HG02623 (cell line): ENCODE results near the gene FAM193A.
"Not testable (repeated sequence)": the region's sequence is repeated elsewhere in the genome, so short reads cannot be mapped to it uniquely, and the experiment has no call there.

Experiments
- ATAC-seq: cut with Tn5 transposase; IDR thresholded peaks from one replicate; pipeline ENCODE4 v1.9.1; 2021; ENCODE audit warnings: moderate library complexity; ENCODE audit not compliant: unreplicated experiment

The FAM193A gene

DNA sequence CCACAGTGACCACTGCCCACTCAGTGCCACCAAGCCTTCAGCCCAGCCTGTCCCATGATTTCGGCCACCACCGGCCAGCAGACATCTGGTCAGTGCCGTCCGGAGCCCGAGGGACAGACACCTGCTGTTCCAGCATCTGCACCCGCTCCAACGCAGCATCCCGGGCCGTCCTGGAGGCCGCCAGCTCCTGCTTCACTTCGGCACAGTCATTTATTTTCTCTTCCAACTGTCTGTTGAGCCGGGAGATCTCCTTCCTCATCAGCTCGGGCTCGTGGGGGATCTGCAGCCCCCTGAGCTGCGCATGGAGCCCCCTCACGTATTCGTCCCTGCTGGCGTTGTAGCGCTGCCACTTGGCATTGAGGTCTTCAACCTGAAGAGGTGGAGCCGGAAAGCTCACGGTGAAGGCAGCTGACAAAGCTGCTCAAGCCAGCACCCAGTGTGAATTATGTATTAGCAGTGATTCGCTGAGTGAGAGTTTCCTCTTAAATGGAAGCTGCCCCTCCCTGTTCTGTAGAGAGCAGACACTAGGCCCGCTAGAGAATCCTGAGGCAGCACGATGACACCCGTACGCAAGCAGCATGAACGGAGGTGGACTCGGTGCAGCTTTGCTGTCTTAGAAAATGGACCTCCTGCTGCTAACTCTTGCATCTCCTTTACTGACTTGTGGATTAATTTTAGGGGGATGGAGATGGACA is 208.3 kb downstream of the FAM193A start:
- ATAC-seq: no peak

DNA sequence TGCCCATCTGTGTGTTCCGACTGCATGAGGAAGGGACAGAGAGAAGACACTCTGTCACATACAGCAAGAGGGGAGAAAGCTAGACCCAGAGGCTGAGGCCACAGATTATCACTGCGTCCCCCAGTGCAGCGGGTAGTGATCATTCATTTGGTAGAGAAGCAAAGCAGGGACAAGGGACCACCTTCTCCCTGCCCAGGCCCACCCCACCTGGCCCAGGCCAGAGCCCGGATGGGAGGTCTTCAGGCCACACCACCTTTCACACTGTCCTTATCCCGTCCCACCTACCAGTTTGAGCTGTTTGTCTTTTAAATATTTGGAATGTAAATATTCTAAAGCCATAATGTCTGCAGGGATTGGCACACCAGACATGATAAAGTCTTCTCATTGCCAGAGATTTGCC is 209.1 kb downstream of the FAM193A start:
- ATAC-seq: no peak

DNA sequence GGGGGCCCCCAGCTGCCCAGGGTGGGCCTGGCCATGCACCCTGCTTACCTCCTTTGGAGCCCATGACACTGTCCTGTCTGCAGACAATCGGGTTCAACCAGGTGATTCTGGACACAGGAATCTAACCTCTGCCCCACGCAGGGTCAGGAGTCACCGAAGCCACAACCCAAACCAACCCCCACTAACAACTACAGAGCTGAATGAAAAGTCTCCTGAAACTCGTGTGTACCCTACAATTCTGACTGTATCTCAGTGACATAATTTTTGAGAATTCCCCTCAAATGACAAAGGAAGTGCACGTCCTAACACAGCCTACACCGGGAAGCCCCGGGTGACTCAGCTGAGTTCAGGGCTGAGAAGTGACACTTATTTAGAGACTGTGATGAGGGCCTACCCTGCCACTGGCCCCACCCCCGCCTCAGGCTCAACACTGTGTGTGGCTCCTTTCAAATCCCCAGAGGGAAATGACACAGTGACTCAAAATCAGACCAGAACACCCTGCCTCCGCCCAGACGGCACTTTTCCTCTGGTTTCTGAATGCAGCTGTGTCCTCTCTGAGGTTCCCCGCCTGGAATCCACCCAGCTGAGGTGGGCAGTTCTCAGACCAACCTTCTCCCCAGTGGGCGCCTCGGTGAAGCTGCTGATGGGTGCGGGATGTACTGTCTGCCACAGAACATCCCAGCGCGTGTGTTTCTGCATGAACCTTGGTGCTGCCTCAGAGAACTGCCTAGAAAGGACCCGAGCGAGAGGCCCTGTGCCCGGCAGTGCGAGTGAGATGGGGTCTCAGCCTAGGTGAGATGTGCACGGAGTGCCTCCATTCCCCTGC is 209.7 kb downstream of the FAM193A start:
- ATAC-seq: peak; percentile 91

DNA sequence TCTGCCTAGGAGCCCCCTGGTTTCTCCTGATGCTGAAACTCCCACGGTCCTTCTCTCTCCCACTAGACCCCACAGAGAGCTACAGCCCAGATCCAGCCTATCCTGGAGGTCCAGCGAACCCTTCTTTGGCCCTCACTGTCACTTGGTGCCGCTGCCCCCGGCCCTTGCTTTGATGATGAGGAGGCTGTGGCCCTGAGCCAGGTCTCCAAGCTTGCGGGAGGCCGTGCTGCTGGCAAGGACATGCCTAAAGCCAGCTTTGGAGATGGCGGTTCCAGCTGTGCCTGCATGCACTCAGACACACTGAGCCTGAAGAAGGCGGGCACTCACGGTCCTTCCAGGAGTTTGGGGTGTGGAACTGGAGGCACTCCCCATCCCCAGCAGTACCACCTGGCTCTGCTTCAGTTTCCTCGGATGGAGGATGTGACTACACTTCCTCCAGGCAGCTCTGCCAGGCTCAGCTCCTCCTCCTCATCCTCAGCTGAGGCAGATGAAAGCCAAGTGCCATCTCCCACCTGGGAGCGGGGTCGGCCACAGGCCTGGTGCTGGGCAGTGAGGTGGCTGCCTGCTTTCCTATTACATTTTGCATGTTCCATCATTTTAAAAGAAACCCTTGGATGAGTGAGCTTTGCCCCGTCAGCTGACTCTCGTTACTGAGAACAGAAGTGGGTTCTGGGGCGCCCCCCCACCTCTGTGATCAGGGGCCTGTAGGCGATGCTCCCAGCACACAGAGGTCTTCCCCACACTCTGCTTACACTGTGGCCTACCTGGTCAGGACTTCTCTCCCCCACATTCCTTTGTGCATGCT is 210.6 kb downstream of the FAM193A start:
- ATAC-seq: no peak

DNA sequence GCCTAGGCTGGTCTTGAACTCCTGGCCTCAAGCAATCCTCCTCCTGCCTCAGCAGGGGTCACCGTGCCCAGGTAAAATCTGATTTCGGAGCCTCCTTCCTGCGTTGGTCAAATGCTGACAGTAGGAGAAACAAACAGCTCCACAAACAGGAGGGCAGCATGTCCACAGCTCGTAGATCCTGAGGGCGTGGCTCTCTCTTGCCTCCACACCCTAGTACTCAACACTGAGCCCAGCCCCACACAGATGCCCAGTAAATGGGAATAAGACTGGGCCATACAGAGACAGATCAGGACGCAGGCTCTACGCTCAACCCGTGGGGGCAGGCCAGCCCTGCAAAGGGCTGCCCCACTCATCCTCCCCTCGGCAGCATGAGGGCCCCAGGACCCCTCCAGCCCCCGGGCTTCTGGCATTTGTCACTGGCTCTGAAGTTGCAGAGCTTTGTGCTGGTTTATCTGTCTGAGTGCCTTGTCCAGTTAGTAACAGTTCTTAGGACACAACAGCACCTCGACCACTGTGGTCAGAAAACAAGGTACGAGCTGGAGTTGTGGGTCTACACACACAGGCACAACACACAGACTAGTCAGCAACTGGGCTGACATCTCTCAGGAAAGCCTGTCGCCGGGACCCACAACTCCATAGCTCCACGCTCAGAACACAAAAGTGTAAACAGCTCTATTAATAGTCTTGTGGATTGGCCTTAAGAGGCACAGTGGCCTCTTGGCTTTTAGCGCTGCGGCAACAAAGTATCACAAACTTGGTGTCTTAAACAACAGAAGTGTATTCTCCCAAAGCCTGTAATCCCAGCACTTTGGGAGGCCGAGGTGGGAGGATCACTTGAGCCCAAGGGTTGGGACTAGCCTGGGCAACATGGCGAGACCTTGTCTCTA is 214.5 kb downstream of the FAM193A start:
- ATAC-seq: no peak

DNA sequence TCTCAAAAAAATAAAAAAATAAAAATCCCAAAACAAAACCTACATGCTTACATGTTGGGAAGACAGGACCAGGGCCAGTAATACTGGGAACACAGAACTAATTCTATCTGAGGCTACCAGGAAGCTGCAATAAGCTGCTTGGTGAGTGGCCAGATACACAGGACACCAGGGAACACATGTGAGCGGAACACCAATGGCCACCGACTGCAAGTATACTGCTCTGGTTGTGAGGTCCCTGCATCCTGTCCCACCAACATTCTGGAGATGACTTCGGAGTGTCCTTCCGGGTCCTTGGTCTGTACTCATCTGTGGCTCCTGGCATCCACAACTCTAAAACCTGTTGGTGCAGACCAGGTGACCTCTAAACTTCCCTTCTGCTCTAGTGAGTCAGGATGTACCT is 217.0 kb downstream of the FAM193A start:
- no peak for ATAC-seq

DNA sequence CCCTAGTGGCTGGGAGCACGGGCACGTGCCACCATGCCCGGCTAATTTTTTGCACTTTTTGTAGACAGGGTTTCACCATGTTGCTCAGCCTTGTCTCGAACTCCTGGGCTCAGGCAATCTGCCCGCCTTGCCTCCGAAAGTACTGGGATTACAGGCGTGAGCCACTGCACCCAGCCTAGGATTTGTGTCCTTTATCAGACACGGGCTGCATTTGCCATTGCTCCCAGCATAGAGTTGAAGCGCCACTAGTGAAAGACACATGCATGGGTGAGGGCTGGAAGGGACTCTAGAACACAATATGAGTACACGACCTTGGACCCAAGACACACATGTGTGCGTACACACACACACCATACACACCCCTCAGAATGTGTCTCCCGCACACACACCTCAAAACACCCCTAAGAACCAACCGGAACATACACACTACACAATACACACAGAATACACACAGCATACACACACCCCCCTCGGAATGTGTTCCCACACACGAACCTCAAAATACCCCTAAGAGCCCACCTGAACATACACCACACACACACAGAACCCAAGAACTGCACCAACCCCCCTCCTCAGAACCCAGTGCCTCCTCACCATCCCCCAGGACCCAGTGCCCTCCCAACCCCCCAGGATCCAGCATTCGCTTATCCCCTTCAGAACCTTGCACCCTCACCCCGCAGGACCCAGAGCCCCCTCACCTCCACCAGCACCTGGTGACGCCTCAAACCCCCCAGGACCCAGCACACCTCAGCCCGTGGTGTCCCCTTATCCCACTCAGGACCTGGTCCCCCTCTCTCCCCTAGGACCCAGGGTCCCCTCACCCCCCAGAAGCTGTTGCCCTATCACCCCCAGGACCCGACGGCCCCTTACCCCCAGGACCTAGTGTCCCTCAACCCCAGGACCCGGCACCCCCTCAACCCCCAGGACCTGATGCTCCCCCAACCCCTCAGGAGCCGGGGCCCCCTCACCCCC is 218.7 kb downstream of the FAM193A start:
- no peak for ATAC-seq

DNA sequence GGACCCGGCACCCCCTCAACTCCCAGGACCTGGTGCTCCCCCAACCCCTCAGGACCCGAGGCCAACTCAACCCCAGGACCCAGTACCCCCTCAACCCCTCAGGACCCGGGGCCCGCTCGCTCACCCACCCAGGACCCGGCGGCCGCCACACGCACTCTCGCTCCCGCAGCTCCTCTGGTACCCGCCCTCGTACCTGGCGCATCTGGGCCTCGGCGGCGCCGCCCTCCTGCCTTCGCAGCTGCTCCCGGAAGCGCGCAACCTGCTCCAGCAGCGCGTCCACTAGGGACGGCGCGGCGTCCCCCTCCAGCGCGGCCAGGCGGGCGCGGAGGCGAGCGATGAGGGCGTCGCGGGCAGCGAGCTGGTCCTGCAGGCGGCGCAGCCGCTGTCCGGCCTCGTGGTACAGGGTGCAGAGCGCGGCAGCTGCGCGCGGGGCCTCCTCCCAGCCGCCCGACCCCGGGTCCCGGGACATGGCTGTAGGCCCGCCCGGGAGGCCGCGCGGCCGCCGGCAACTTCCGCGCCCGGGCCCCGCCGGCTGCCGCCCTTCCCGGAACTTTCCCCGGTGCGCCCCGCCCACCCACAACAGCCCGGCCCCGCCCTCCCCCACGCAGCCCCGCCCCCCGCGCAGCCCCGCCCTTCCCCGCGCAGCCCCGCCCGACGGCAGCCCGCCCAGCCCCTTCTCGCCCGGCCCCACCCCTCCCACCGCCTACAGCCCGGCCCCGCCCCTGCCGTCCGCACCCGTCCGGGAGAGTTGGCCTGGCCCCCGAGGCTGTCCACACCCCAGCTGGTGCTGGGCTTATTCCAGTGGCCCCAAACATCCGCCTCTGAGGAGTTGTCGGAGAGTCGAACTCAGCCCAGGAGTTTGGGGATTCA is 219.6 kb downstream of the FAM193A start, which contains the start of gene TNIP2:
Gene TNIP2, minus strand, starts transcription at position 516 of the 870 bp plus-strand sequence. Its CDS starts 47 bp downstream, at position 469.
- ATAC-seq: peak; percentile 51

DNA sequence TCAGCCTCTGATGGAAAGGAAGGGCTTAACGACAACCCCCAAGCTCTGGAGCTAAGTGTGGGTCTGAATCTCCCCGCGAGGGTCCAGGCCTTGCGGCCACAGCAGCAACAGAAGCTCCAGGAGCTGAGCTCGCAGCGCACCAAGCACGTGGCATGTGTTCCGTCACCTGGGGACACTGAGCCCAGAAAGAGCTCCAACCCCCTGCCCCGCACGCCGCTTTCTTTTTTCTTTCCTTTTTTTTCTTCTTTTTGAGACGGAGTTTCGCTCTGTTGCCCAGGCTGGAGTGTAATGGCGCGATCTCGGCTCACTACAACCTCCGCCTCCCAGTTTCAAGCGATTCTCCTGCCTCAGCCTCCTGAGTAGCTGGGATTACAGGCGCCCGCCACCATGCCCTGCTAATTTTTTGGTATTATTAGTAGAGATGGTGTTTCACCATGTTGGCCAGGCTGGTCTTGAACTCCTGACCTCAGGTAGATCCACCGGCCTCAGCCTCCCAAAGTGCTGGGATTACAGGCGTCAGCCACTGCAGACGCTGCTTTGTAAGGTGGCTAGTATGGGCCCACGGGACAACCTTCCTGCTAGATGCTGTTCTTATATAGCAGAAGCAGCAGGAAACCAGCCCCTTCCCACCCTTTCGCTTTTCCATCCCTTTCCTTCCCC is 220.4 kb downstream of the FAM193A start:
- no peak for ATAC-seq

DNA sequence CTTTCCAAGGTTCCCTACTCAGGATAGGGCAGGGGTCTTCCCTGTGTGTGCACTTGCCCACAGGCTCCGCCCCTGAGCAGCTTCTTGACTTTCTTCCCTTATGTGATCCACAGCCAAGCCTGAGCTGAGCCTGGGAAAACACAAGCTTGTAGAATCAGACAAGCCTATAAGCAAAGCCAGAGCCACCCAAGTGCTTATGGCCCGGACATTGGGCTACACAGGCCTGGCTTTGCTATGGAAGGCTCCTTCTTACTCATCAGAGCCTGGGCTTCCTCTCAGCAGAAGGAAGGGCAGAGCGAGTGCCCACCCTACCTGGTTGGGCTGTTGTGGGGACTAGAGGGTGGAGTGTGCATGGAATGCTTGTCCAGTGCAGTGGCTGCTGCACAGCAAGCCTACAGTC is 221.0 kb downstream of the FAM193A start:
- no peak for ATAC-seq

DNA sequence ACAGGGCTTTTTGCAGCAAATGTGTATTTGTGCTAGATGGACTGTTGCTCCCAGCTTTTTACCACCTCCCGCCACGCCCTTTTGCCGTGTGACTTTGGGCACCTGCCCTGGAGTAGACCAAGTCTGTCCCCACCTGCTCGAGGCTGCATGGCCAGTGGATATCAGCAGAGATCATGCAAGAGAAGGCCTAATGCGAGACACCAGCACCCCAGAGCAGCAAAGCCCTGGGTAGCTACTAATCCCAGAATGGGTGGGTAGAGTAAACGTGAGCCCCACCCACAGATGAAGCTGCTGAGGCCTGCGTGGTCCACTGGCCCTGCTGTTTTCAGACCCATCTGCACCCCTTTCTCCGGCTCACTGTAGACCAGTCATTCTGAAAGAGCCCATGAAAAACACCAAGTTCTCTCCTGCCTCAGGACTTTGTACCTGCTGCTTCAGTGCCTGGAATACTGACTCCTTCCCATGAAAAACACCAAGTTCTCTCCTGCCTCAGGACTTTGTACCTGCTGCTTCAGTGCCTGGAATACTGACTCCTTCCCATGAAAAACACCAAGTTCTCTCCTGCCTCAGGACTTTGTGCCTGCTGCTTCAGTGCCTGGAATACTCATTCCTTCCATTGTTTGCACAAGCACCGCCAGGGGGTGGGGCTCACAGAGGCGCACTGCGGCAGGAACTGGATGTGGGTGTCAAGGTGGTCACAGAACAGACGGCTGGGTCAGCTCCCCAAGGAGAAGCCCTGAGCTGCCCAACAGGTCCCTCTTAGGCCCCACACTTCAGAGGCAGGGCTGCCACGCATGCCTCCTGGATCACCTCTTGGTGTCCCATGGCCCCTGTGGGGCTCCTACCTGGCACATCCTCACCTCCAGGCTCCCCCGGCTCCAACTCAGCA is 224.8 kb downstream of the FAM193A start:
- no peak for ATAC-seq

DNA sequence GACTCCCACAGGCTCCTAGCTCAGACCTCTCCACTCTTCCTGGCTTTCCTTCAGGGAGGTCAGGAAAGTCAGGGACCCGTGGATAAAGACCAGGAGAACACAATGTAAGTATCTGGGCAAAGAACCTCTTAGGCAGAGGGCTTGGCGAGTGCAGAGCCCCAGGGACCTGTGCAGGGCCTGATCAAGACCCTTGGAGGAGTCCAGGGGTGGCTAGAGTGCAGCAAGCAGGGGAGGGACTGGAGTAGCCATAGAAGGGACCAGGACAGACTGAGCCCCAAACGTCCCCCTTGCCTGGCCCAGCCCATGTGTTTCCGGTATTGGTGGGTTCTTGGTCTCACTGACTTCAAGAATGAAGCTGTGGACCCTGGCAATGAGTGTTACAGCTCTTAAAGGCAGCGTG is 225.6 kb downstream of the FAM193A start:
- ATAC-seq: no peak

DNA sequence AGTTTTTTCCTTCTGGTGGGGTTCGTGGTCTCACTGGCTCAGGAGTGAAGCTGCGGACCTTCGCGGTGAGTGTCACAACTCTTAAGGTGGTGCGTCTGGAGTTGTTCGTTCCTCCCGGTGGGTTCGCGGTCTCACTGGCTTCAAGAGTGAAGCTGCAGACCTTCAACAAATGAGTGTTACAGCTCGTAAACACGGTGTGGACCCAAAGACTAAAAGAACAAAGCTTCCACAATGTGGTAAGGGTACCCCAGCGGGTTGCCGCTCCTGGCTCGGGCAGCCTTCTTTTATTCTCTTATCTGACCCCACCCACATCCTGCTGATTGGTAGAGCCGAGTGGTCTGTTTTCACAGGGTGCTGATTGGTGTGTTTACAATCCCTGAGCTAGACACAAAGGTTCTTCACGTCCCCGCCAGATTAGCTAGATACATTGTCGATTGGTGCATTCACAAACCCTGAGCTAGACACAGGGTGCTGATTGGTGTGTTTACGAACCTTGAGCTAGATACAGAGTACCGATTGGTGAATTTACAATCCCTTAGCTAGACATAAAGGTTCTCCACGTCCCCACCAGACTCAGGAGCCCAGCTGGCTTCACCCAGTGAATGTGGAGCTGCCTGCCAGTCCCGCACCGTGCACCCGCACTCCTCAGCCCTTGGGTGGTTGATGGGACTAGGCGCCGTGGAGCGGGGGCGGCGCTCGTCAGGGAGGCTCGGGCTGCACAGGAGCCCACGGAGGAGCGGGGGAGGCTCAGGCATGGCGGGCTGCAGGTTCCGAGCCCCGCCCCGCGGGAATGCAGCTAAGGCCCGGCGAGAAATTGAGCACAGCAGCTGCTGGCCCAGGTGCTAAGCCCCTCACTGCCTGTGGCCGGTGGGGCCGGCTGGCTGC is 226.3 kb downstream of the FAM193A start:
- ATAC-seq: not testable (repeated sequence)

DNA sequence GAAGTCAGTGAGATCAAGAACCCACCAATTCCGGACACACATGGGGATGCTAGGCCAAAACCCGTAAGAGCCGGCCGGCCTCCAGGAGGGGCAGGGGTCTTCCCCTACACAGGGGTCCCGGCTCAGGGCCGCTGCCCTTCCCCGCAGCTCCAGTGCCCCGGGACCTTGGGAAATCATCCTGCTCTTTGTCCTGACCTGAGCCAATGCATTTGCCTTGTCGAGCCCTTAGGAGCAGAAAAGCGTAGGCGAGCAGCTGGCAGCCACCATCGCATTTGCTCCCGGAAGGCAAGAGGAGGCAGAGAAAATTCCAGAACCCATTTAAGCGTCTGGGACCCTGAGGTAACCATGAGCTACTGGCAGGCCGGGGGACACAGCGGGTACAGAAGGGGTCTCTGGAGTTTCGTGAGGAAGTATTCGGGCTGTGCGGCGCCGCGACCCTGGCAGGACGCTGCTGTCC is 227.1 kb downstream of the FAM193A start:
- no peak for ATAC-seq

DNA sequence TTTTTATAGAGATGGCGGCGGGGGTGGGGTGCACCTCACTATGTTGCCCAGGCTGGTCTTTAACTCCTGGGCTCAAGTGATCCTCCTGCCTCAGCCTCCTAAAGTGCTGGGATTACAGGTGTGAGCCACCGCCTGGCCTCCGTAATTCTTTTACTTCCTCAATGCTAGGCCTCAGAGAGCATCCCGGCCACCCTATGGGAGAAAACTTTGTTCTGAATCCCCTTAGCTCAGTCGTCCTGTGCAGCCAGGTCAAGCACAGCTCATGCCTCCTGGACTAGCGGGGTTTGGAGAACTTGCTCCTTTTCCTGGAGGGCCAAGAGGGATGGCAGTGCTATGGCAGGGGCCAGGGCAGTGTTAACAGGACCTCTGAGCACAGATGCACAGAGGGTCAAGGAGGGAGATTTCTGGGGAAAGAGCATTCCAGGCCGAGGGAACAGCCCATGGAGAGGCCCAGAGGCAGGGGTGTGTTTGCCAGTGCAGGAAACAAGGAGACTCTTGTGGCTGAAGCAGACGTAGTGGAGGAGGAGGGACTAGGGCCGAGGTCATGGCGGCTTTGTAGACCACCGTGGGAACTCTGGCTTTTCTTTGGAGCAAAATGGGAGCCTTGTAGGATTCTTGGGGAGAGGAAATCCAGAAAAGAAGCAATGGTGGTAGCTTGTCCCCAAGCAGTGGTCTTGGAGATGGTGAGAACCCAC is 229.5 kb downstream of the FAM193A start:
- no peak for ATAC-seq
